A673 (cell line): ENCODE data around the gene GRAP2. TPM values are rescaled to one million over a fixed set of nuclear protein-coding genes. Genes with fewer than 3 reads are reported as not detected.

Experiments
- BruUV-seq: library from RNA; stranded (reverse); fragments of 400-500 nt; replicated peaks from 2 replicates; lab custom pipeline; 2021; lab: Mats Ljungman, UMichigan
- CTCF ChIA-PET: fragments of 300-600 bp; sonication (Branson Sonifier 250); formaldehyde crosslinking; loops from one replicate; lab custom pipeline; 2022; ENCODE audit warnings: antibody characterized with exemption; lab: Charles Lee
- POLR2A ChIA-PET: fragments of 300-600 bp; sonication (Branson Sonifier 250); formaldehyde crosslinking; loops from one replicate; lab custom pipeline; 2022; ENCODE audit warnings: antibody characterized with exemption; ENCODE audit not compliant: low non-redundant PET; lab: Charles Lee
- DNase-seq: peaks from one replicate; pipeline ENCODE4 v3.0.0-alpha.2; 2015; ENCODE audit warnings: low spot score
- H3K27ac ChIP-seq: fragments of 200-600 bp; sonication (generic); 2 replicates; pipeline ENCODE4 v1.5.1; 2016; ENCODE audit warnings: mixed run types, low read depth, mild to moderate bottlenecking, mixed read lengths, antibody characterized with exemption, low read length; ENCODE audit not compliant: poor library complexity, severe bottlenecking
- H3K27me3 ChIP-seq: fragments of 200-600 bp; sonication (generic); replicated peaks from 2 replicates; pipeline ENCODE4 v1.6.1; 2017; ENCODE audit warnings: mixed run types, low read depth, mild to moderate bottlenecking, mixed read lengths, antibody characterized with exemption, low read length; ENCODE audit not compliant: insufficient read depth, poor library complexity
- H3K36me3 ChIP-seq: fragments of 200-600 bp; sonication (generic); 2 replicates; pipeline ENCODE4 v1.6.1; 2016; ENCODE audit warnings: mixed run types, mild to moderate bottlenecking, mixed read lengths, antibody characterized with exemption, low read length; ENCODE audit not compliant: insufficient read depth, poor library complexity, severe bottlenecking
- H3K4me1 ChIP-seq: fragments of 200-600 bp; sonication (generic); 2 replicates; pipeline ENCODE4 v1.6.1; 2017; ENCODE audit warnings: mixed run types, mild to moderate bottlenecking, mixed read lengths, antibody characterized with exemption, low read length; ENCODE audit not compliant: insufficient read depth, poor library complexity, severe bottlenecking
- H3K4me3 ChIP-seq: fragments of 200-600 bp; sonication (generic); 2 replicates; pipeline ENCODE4 v1.5.1; 2016; ENCODE audit warnings: low read depth, mixed run types, mild to moderate bottlenecking, mixed read lengths, low read length; ENCODE audit not compliant: poor library complexity, severe bottlenecking
- H3K9me3 ChIP-seq: fragments of 200-600 bp; sonication (generic); 2 replicates; pipeline ENCODE4 v1.6.1; 2016; ENCODE audit warnings: mixed run types, low read depth, mild to moderate bottlenecking, mixed read lengths, antibody characterized with exemption, low read length; ENCODE audit not compliant: poor library complexity, severe bottlenecking
- CTCF ChIP-seq: fragments of 300-800, 200-600 bp; sonication (generic); conservative IDR thresholded peaks from 2 replicates; pipeline ENCODE4 v1.5.1; 2017; ENCODE audit warnings: low read depth, mild to moderate bottlenecking, antibody characterized with exemption, low read length, moderate library complexity, mixed read lengths
- EZH2 ChIP-seq: fragments of 200-600 bp; sonication (generic); IDR thresholded peaks from 2 replicates; pipeline ENCODE4 v1.6.1; 2017; ENCODE audit warnings: borderline replicate concordance, low read depth, mild to moderate bottlenecking, mixed read lengths, antibody characterized with exemption, low read length; ENCODE audit not compliant: poor library complexity, severe bottlenecking
- intact Hi-C: fragments of 100-400 bp; cut with micrococcal nuclease; formaldehyde crosslinking; loops from one replicate; pipeline ENCODE4 v1.10.0; 2022; ENCODE audit not compliant: unreplicated experiment
- total RNA-seq: library from RNA; stranded (reverse); gene quantifications from 2 replicates; pipeline ENCODE4 v1.2.3, GENCODE V29; 2021

The GRAP2 gene
- total RNA-seq, 1 experiment from 2014 or later, result not detected

DNA sequence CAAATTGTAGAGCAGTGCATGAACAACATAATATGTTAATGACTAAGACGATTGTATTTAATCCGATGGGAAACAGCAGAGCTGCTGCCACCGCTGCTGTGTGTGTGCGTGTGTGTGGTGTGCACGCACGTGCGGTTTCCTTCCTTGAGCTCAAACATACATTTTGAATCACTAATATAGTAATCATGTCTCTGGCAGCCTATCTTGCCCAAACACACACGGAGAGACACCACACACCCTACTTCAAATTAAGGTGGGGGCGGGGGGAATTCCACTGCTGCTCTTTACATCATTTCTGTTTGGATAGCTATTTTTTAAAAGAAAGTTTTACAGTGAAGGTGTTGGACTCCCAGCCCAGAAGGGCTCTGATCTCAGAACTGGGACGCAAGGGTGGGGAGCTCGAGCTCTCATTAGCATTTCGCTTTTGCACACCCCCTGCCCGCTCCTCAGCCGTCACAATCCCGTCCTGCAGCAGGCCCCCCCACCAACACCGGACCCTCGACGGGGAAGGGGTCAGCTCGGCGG is 93.2 kb downstream of the GRAP2 start:
- DNase-seq, result no peak
- CTCF ChIA-PET, result no interaction called here
- no peak overlapping the region for H3K4me3 ChIP-seq
- intact Hi-C loops, result no loop called here
- no peaks in the 10 kb centered on the region for H3K4me1 ChIP-seq
- no peaks in the 10 kb centered on the region for H3K36me3 ChIP-seq
- TF ChIP-seq CTCF, result no peak
- TF ChIP-seq EZH2, result no peak
- H3K27me3 ChIP-seq, result no peaks in the 10 kb centered on the region
- no TSS peak for BruUV-seq
- H3K9me3 ChIP-seq, result no peaks in the 10 kb centered on the region
- POLR2A ChIA-PET, result interaction anchor here (0.6 kb wide), 1 partner anchor 445 kb away, joined by 5 read pairs; no protein-coding TSS in a partner anchor
- H3K27ac ChIP-seq, result no peak overlapping the region

DNA sequence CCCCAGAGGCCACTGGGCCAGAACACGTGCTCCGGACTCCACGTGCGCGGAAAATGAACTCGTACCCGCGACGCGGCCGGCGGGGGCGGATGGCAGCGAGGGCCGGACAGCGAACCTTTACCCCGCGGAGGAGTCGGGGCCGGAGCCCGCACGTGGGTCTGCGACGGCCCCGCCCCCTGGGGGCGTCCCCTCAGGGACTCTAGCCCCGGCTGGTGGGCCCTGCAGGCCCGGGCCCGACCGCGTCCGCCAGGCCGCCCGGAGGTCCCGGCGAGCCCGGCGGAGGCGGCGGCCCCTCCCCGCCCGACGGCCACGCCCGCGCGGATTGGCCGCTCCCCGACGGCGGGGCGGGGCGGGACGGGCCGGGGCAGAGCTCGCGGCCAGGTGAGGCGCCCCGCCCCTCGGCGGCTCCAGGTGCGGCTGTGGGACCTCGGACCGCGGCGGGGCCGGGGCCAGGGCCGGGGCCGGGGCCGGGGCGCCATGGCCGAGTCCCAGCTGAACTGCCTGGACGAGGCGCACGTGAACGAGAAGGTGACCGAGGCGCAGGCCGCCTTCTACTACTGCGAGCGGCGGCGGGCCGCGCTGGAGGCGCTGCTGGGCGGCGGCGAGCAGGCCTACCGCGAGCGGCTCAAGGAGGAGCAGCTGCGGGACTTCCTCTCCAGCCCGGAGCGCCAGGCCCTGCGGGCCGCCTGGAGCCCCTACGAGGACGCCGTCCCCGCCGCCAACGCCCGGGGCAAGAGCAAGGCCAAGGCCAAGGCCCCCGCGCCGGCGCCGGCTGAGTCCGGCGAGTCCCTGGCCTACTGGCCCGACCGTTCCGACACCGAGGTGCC is 93.9 kb downstream of the GRAP2 start, which contains the start of gene FAM83F:
TSS of gene FAM83F (plus strand) at position 389 of the 827 bp plus-strand sequence. CDS start at position 478, 89 bp downstream.
- Histone ChIP-seq H3K27me3 (no peaks in the 10 kb centered on the region), H3K9me3 (no peaks in the 10 kb centered on the region), H3K4me1 (no peaks in the 10 kb centered on the region), H3K27ac (no peak within 1 kb of the TSS), H3K4me3 (no peak within 1 kb of the TSS), H3K36me3 (no peaks in the 10 kb centered on the region)
- intact Hi-C loops, result no loop called here
- no TSS peak for BruUV-seq
- POLR2A ChIA-PET, result interaction anchor here (0.6 kb wide), 1 partner anchor 9 kb away, joined by 3 read pairs; no protein-coding TSS in a partner anchor
- no peak for DNase-seq
- CTCF ChIA-PET, result no interaction called here
- no peak for TF ChIP-seq CTCF
- no peak for TF ChIP-seq EZH2

DNA sequence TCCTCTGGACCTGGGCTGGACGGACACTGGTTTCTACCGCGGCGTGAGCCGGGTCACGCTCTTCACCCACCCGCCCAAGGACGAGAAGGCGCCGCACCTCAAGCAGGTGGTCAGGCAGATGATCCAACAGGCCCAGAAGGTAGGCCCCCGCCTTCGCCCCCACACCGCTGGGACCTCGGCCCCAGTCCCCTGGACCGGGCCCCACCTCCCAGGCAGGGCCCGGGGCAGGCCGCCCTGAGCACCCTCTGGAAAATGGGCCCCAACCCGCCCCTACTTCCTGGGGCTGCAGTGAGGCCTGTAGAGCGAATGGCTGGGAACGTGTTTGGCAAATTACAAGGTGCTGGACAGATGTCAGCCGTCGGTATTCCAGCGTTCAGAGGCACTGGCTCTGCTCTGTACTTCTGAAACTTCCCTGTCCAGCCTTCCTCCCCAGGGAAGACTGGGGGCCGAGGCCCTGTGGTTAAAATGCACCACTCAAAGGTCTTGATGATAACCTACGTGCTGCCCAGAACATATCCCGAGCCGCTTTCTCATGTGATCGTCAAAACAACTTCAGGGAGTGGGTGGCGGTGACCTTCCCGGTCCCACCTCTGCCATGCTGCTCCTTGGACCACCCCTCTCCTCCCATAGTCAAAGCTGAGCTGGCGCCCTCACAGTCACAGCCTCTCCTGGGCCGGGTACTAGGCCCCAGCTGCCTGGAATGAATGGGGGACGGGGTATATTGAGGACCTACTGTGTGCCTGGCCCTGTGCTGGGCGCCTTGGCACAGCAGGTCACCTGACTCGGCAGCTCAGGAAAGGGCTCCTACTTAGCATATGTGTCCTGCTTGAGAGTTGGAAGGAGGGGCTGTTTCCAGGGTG is 94.7 kb downstream of the GRAP2 start:
- ChIA-PET POLR2A (interaction anchor here (0.6 kb wide), 1 partner anchor 8 kb away, joined by 3 read pairs; no protein-coding TSS in a partner anchor), CTCF (no interaction called here)
- Histone ChIP-seq H3K9me3 (no peaks in the 10 kb centered on the region), H3K27ac (no peak overlapping the region), H3K36me3 (no peaks in the 10 kb centered on the region), H3K27me3 (no peaks in the 10 kb centered on the region), H3K4me1 (no peaks in the 10 kb centered on the region), H3K4me3 (no peak overlapping the region)
- intact Hi-C loops, result no loop called here
- BruUV-seq, result no TSS peak
- TF ChIP-seq EZH2 (no peak), CTCF (no peak)
- no peak for DNase-seq
